GM04503 (cell line): ENCODE data around the gene EFCAB6.

Experiments used
- DNase-seq: peaks from one replicate; pipeline ENCODE4 v3.0.0-alpha.2; 2012; ENCODE audit warnings: low read depth

The EFCAB6 gene

DNA sequence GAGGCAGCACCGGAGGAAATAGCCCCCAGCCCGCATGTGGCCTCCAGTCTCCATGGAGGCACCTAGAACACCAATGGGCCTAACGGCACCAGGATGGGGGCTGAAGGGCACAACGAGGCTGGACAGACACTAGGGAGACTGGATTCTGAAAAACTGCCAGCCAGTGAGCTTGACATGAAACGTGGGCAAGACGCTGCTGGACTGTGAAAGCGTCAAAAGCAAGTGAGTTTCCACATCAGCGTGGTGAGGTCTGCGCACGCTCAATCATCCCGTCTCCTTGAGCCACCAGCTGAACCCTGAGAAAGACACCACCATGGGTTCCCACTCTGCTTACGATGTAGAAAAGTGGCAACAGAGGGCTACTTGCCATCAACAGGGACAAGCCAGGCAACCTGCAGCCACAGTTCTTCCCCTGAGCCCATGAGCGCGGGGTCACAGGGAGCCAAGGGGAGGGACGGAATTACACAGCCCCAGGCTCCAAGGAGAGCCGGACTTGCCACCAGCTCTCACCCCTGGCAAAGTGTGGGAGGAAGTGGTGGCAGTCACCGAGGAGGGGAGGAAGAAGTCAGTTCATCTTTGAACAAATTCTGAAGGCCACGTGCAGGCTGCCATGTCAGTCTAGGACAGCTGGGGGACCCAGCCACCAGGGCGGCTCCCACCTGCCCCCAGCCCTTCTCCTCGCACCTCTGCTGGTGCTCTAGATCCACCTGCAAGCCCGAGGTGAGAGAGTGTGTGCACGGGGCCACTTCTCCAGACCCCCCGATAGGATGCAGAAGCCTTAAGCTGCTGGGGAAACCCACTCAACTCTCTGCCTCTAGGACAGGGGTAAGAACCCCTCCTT is 269.2 kb downstream of the EFCAB6 start:
- no peak for DNase-seq

- no peak for DNase-seq
Measured at GRCh38 chr22:43541462-43542407, 270.4 kb downstream of the EFCAB6 start.

- DNase-seq: no peak
Measured at GRCh38 chr22:43541022-43541421, 271.1 kb downstream of the EFCAB6 start.

GRCh38 chr22:43540529-43540923 is 271.6 kb downstream of the EFCAB6 start:
- DNase-seq: no peak

DNA sequence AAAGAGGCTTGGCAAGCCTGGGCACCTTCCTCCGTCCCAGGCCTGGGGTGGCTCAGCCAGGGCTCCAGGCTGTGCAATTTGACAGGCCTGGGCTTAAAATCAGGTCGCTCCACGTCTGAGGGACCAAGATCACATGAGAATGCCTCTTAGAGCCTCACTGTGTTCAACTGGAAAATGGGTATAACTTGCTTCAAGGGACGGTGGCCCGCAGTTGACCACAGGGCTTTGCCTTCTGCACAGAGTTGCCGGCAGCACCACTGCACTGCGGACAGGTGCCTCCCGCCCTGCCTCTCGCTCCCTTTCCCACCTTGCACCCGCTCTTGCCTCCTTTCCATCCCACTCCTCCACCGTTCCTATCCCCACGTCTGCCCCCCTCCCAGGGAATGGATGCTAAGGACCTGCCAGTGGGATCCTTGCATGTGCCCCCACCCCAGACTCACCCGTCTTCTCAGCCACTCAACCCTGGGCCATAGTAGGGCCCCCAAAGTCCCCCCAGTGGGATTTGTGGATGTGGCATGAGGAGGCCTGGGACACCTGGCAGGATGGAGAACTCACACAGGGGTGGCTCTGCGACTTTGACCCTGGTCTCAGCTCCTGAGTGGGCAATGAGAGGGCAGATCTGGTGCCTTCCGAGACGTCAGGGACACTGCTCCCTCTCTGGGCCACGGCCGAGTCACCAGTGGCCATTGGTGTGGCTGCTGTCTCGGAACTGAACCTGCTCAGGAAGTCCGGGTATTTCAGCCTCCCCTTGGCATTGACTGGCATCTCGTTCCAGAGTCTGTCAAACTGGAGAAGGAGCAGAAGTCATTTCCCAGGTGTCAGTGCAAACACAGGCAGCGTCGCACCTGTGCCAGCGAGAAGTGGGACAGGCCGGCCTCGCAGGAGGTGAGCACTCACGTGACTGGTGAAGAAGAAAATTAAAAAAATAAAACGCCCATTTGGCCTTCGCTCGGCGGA is 272.3 kb downstream of the EFCAB6 start:
- DNase-seq: no peak

DNA sequence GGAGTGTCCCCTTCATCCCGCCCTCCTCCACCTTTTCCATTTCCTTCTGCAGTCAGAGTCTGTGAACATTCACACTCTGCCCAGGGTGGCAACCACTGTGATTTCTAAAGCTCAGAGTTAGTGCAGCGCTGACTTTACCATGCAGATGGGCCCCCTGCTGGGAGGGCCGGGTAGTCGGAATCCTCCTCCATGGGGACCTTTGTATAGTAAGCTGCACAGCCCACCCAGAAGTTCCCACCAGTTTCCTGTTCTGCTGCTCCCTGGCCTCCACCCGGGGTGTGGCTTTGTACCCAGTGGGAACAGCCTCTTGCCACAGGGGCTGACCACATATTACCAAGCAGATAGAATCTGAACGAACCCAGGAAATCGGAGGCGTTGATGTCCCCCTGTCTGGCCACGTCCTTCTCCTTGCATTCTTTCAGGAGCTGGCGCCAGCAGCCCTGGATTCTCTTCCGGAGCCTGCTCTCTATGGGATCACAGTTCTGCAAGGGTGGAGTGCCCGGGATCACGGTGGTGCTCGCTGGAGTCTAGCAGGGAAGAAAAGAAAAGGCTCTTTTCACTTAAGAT is 275.0 kb downstream of the EFCAB6 start:
- DNase-seq: no peak

GRCh38 chr22:43535741-43536140 is 276.4 kb downstream of the EFCAB6 start:
- DNase-seq: no peak

GRCh38 chr22:43535336-43535735 is 276.8 kb downstream of the EFCAB6 start:
- DNase-seq: no peak

DNA sequence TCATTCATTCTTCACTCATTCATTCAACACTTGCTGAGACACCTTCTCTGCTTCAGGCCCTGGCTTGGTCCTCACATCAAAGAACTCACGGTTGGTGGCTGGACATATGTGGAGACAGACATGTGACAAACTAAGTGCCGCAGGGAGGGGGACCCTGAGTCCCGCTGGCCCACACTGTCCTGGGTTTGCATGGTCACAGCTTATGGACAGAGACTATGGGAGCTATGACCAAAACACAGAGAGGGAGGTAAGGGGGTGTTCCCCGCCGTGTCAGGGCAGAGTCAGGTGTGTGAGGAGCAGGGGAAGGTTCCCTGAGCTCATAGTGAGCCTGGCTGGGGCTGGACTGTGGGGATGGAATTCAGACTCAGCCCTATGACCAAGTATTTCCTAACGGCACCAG is 277.2 kb downstream of the EFCAB6 start:
- no peak for DNase-seq

- no peak for DNase-seq
Measured at GRCh38 chr22:43533656-43534428, 278.3 kb downstream of the EFCAB6 start.

- DNase-seq: no peak
Measured at GRCh38 chr22:43533156-43533530, 279.0 kb downstream of the EFCAB6 start.

DNA sequence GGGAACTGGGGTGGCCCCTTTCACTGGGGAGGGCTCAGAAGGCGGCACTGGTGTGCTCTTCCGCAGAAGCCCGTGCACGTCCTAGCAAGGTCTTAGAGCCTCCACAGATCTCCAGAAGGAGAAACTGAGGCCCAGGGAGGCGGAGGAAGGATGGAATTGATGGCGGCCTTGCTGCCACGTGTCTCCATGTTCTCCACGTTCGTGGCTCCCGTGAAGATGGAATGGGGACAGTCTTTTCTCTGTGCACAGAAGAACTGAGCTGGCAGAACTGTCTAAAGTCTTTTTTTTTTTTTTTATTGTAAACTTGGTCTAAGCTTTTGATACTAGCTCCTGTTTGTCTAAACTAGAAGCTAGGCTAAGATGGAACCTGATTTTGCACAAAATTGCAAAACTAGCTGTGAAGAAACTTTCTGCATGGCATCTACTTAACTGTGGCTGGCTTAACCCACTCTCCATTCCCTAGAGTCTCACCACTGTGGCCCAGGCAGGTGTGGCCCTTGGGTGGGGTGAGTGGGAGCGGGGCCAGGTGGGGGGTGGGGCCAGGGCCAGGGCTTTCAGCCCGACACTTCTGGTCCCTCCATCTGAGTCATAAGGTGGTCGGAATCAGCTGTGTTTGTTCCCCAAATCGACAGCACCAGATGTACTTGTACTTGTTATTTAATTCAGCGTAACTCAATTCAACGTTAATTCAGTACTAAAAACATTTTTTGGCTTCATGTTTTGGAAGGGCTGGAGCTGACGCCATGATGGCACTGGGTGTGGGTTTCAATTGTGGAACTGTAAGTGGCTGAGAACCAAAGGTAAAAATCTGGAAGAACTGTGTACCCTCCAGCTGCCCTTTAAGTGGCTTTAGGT is 279.6 kb downstream of the EFCAB6 start:
- no peak for DNase-seq

DNA sequence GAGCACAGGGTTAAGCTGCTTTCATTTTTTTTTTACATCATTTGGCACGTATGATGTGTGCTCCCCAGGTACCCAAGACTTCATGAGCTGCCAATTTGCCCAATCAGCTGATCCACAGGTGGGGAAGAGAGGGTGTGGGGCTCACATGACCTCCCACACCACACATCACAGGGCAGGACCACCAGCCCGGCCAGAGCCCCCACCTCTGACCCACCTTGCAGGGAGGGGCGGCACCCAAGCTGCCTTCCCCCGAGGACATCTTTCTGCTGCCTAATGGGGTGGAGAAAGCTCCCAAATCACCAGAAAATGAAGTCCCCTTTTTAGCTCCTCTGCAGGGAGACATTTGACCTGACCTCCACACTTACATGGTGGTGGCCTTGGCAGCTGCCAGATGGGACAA is 280.5 kb downstream of the EFCAB6 start:
- DNase-seq: no peak

- DNase-seq: no peak
Measured at GRCh38 chr22:43530349-43531201, 281.5 kb downstream of the EFCAB6 start.

DNA sequence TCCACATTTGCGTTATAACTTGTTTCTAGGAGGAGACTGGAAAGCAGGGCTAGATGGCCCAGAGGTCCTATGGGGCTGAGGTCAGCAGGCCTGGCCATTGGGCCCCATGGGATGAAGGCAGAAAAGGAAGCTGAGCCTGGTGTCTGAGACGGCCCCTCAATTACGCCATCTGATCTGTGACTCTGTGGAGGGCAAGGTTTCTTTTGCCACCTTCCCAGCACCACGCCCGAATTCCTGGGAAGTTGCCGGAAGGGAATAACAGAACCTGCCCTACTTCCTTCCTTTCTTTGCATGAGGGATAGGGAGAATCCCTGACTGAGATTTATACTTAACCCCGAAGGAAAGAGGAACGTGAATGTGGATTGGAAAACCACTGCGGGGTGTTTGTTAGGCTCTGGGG is 282.2 kb downstream of the EFCAB6 start:
- no peak for DNase-seq

DNA sequence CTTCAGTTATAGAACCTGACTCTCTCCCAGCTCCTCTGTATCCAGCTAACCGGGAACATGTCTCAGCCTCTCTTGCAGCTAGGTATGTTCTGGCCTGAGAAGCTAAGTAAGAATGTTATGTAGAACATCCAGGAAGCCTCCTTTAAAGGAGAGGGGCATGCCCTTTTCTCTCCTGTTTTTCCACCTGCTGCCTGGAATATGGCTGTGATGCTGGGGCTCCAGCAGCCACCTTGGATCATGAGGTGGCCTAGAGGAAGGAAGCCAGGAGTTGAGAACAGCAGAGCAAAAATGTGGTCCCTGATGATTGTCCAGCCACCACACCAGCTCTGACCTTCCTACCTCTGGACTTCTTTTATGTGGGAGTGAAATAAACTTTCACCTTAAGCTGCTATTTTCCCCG is 282.6 kb downstream of the EFCAB6 start:
- DNase-seq: no peak

DNA sequence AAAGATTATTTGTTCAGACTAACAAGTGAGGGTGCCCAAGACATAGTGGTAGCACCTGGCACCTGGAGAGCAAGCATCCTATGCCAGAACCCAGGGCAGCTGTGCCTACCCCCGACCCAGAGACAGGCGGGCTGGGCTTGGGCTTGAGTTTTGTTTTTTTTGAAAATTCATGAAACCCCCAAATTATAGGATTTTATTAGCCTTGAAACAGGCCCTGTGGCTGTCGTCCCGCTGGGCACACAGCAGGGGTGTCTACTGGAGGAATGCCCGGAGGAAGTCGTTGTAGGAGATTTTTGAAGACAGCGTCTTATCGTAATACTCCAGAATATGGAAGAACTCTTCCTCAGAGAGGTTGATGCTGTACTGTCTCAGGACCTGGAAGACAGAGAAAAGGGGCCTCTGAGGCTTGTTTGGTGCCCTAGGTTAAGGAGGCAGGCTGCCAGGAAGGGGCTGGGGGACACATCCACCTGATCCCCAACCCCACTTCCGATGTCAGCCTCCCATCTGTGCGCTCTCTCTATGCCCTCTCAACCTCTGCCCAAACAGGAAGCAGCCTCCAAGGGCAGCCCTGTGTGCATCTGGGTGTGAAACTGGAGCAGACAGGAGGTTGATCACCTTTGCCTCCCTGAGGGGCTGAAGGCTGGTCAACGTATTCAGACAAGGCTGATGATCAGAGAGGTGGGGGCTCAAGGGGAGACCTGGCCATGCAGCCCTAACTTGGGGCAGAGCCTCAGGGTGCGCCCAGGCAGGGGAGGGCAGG is 283.3 kb downstream of the EFCAB6 start:
- DNase-seq: no peak

DNA sequence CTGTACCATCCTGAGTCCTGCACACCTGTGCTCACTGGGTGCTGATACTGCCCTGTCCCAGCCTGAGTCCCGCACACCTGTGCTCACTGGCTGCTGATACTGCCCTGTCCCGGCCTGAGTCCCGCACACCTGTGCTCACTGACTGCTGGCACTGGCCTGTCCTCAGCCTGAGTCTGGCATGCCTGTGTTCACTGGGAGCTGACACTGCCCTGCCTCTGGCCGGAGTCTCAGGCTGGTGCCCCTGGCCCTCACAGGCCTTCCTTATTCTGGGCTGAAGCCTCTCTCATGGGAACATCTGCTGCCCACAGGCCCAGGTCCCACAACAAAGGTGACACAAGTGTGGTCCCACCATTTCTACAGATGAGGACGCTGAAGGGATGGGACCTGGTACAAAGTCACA is 285.2 kb downstream of the EFCAB6 start:
- DNase-seq: no peak
